Natural killer cell treated with Interleukin-12 subunit alpha and Interleukin-12 subunit beta and Interleukin-15 and Interleukin-18, amount 100 ng/mL, for 72 hours (primary cell): ENCODE results near the gene FAM120B. TPM values are rescaled to one million over a fixed set of nuclear protein-coding genes. Genes with fewer than 3 reads are reported as not detected.

Experiments used
- ATAC-seq, 2 donors: fragments of 150-1000 bp; cut with Tn5 transposase in 1 of 2; sonication (Bioruptor Pico), chemical (Tn5 transposase) in 1 of 2; 2 replicates each; pipeline ENCODE4 v1.10.0; 2021
- DNase-seq: peaks from one replicate; pipeline ENCODE4 v3.0.0; 2022; ENCODE audit warnings: low spot score
- H3K27ac Mint-ChIP-seq, 2 donors: 1 replicate in 1 of 2; 2 replicates in 1 of 2; pipeline ENCODE4 v1.8.0; 2022; ENCODE audit warnings: mixed read lengths in 2 of 2, mild to moderate bottlenecking in 1 of 2, moderate library complexity in 1 of 2
- H3K27me3 Mint-ChIP-seq, 2 donors: 1 replicate in 1 of 2; 2 replicates in 1 of 2; pipeline ENCODE4 v1.8.0; 2022; ENCODE audit warnings: mixed read lengths in 2 of 2
- H3K36me3 Mint-ChIP-seq: one replicate; pipeline ENCODE4 v1.8.0; 2022; ENCODE audit warnings: mixed read lengths
- H3K4me1 Mint-ChIP-seq, 2 donors: 1 replicate in 1 of 2; 2 replicates in 1 of 2; pipeline ENCODE4 v1.8.0; 2022; ENCODE audit warnings: low read depth in 2 of 2, mixed read lengths in 2 of 2, mild to moderate bottlenecking in 1 of 2
- H3K4me3 Mint-ChIP-seq: one replicate; pipeline ENCODE4 v1.8.0; 2022; ENCODE audit warnings: mixed read lengths
- H3K9me3 Mint-ChIP-seq: 2 replicates; pipeline ENCODE4 v1.8.0; 2022; ENCODE audit warnings: mixed read lengths
- total RNA-seq, 2 donors: library from RNA; stranded (reverse); gene quantifications; one replicate each; pipeline ENCODE4 v1.2.3, GENCODE V29; 2022

The FAM120B gene
- total RNA-seq, 2 donors from 2014 or later: 19.9 to 28.0 TPM

GRCh38 chr6:170443151-170443662 lies 136.6 kb downstream of the FAM120B start:
- Mint-ChIP-seq H3K27ac (peak overlapping the region in 1 of 2 donors; percentile 4), H3K4me3 (no peak overlapping the region), H3K36me3 (no peaks in the 10 kb centered on the region), H3K9me3 (no peaks in the 10 kb centered on the region), H3K4me1 (peaks cover 39 to 43% of the 10 kb centered on the region in 2 donors), H3K27me3 (peaks cover 0 to 4% of the 10 kb centered on the region in 2 donors)
- no peak for ATAC-seq
- DNase-seq: peak; percentile 16

DNA sequence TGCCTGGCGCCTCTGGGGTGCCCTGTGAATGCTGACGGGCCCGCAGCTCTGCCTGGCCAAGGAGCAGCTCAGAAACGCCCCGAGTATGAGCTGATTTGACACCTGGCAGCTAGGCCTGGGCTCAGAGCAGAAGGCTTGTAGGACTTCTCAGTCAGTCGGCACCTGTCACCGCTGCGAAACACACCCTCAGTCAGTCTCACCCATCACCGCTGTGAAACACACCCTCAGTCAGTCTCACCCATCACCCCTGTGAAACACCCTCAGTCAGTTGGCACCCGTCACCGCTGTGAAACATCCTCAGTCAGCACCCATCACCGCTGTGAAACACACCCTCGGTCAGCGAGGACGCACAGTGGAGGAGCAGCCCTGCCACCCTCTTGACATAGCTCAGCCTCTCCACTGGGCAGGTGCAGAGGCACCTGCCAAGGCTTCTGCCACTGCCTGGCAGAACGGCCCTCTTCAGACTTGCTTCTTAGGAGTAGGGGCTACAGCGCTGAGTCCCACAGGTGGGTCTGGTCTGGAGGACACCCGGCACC lies 137.6 kb downstream of the FAM120B start:
- H3K9me3 Mint-ChIP-seq: no peaks in the 10 kb centered on the region
- no peaks in the 10 kb centered on the region for H3K36me3 Mint-ChIP-seq
- peak overlapping the region; percentile 16 to 39 for H3K27ac Mint-ChIP-seq
- H3K4me3 Mint-ChIP-seq: peak overlapping the region; percentile 30
- ATAC-seq (peak; percentile 92 to 94), DNase-seq (peak; percentile 81)
- peaks cover 0 to 4% of the 10 kb centered on the region in 2 donors for H3K27me3 Mint-ChIP-seq
- peaks cover 38 to 44% of the 10 kb centered on the region in 2 donors for H3K4me1 Mint-ChIP-seq

DNA sequence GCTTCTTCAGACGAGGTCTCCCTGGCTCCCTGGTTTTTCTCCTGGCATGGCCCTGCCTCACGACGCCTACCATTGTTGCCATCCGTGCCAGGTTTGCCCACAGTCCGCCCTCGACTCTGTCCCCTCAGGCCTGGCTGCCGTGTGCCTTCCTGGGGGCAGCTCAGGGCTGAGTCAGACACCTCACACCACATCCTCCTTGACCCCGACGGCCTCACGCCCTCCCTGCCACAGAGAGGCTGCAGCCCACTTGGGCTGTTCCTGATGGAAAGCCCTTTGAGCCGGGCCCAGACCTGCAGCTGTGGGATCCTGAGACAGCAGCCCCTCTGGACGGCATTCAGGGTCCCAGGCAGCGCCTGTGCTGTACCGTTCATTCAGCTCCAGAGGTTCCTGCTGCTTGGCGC lies 138.3 kb downstream of the FAM120B start:
- peak; percentile 61 to 65 for ATAC-seq
- peak overlapping the region; percentile 34 for H3K4me3 Mint-ChIP-seq
- H3K9me3 Mint-ChIP-seq: no peaks in the 10 kb centered on the region
- DNase-seq: no peak
- peak overlapping the region in 1 of 2 donors; percentile 39 for H3K27ac Mint-ChIP-seq
- peaks cover 0 to 4% of the 10 kb centered on the region in 2 donors for H3K27me3 Mint-ChIP-seq
- no peaks in the 10 kb centered on the region for H3K36me3 Mint-ChIP-seq
- H3K4me1 Mint-ChIP-seq: peaks cover 38 to 47% of the 10 kb centered on the region in 2 donors

DNA sequence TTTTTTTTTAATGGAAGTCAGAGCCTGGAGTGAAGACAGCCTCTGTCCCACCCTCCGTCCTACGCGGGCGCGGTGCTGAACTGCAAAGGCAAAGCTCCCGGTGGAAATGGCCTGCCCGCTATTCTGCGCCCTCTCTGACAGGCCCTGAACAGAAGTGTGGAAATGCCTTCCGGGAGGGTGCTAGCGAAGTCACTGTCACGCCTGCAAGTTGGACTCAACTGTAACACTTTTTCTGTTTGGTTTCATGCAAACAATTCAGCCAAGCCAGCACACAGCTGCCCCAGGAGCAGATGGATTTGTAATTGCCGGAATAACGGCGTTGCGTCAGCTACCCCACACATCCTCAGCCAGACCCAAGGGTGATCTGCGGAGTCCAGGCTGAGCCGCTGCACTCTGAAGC lies 138.9 kb downstream of the FAM120B start:
- Mint-ChIP-seq H3K36me3 (no peaks in the 10 kb centered on the region), H3K4me1 (peaks cover 38 to 45% of the 10 kb centered on the region in 2 donors), H3K27ac (no peak overlapping the region), H3K27me3 (peaks cover 0 to 4% of the 10 kb centered on the region in 2 donors), H3K4me3 (no peak overlapping the region), H3K9me3 (no peaks in the 10 kb centered on the region)
- DNase-seq (no peak), ATAC-seq (no peak)

GRCh38 chr6:170445971-170446370 lies 139.4 kb downstream of the FAM120B start:
- DNase-seq (no peak), ATAC-seq (no peak)
- Mint-ChIP-seq H3K4me1 (peaks cover 38 to 43% of the 10 kb centered on the region in 2 donors), H3K4me3 (no peak overlapping the region), H3K36me3 (no peaks in the 10 kb centered on the region), H3K27me3 (peaks cover 0 to 4% of the 10 kb centered on the region in 2 donors), H3K27ac (no peak overlapping the region), H3K9me3 (no peaks in the 10 kb centered on the region)

- no peak overlapping the region for H3K4me3 Mint-ChIP-seq
- peak overlapping the region; percentile 22 to 27 for H3K27ac Mint-ChIP-seq
- H3K36me3 Mint-ChIP-seq: no peaks in the 10 kb centered on the region
- DNase-seq (no peak), ATAC-seq (no peak)
- peaks cover 37 to 40% of the 10 kb centered on the region in 2 donors for H3K4me1 Mint-ChIP-seq
- H3K27me3 Mint-ChIP-seq: peaks cover 0 to 4% of the 10 kb centered on the region in 2 donors
- no peaks in the 10 kb centered on the region for H3K9me3 Mint-ChIP-seq
Measured at GRCh38 chr6:170446841-170447560, 140.4 kb downstream of the FAM120B start.

DNA sequence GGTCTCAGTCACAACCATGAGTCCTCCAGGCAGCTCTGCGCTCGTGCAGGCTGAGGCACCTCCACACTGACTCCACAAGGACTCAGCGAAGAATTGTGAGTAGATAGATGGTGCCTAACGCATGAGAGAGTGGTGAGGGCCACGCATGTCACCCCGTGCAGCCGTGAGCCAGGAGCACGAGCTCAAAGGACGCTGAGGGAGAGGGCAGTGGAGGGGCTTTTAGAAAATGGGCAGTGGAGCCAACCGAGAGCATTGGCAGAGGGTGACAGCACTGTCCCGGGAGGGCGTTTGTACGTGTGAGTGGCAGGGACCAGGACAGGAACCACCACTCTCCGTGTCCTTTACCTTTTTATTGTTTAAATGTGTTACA lies 141.0 kb downstream of the FAM120B start:
- H3K36me3 Mint-ChIP-seq: no peaks in the 10 kb centered on the region
- H3K4me3 Mint-ChIP-seq: no peak overlapping the region
- peaks cover 35 to 37% of the 10 kb centered on the region in 2 donors for H3K4me1 Mint-ChIP-seq
- H3K27me3 Mint-ChIP-seq: peaks cover 0 to 4% of the 10 kb centered on the region in 2 donors
- no peak for DNase-seq
- H3K27ac Mint-ChIP-seq: no peak overlapping the region
- peaks cover under 1% of the 10 kb centered on the region for H3K9me3 Mint-ChIP-seq
- ATAC-seq: no peak

DNA sequence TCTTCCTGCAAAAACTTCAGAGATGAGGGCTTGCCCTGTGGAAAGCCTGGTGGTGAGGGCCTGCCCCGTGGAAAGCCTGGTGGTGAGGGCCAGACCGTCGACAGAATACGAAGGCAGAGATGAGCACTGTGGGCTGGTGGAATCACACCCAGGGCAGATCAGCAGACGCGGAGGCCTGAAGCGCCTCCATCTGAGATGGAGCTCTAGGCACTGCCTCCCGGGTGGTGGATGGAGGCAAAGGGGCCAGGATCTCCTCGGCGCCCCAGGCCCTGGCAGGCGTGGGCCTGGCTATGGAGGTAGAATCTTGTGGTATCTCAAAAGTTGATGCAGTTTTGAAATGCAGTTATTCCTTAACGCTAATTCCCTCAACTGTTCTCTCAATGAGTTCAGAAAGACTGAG lies 141.8 kb downstream of the FAM120B start:
- peaks cover 41 to 43% of the 10 kb centered on the region in 2 donors for H3K4me1 Mint-ChIP-seq
- DNase-seq (no peak), ATAC-seq (no peak)
- no peak overlapping the region for H3K27ac Mint-ChIP-seq
- peaks cover 0 to 4% of the 10 kb centered on the region in 2 donors for H3K27me3 Mint-ChIP-seq
- H3K36me3 Mint-ChIP-seq: no peaks in the 10 kb centered on the region
- no peak overlapping the region for H3K4me3 Mint-ChIP-seq
- peaks cover 5% of the 10 kb centered on the region for H3K9me3 Mint-ChIP-seq

- Mint-ChIP-seq H3K4me3 (no peak overlapping the region), H3K27me3 (peaks cover 0 to 4% of the 10 kb centered on the region in 2 donors), H3K36me3 (no peaks in the 10 kb centered on the region), H3K4me1 (peaks cover 36 to 45% of the 10 kb centered on the region in 2 donors), H3K9me3 (peaks cover 5% of the 10 kb centered on the region), H3K27ac (no peak overlapping the region)
- DNase-seq (no peak), ATAC-seq (no peak)
Measured at GRCh38 chr6:170448751-170449630, 142.4 kb downstream of the FAM120B start.

DNA sequence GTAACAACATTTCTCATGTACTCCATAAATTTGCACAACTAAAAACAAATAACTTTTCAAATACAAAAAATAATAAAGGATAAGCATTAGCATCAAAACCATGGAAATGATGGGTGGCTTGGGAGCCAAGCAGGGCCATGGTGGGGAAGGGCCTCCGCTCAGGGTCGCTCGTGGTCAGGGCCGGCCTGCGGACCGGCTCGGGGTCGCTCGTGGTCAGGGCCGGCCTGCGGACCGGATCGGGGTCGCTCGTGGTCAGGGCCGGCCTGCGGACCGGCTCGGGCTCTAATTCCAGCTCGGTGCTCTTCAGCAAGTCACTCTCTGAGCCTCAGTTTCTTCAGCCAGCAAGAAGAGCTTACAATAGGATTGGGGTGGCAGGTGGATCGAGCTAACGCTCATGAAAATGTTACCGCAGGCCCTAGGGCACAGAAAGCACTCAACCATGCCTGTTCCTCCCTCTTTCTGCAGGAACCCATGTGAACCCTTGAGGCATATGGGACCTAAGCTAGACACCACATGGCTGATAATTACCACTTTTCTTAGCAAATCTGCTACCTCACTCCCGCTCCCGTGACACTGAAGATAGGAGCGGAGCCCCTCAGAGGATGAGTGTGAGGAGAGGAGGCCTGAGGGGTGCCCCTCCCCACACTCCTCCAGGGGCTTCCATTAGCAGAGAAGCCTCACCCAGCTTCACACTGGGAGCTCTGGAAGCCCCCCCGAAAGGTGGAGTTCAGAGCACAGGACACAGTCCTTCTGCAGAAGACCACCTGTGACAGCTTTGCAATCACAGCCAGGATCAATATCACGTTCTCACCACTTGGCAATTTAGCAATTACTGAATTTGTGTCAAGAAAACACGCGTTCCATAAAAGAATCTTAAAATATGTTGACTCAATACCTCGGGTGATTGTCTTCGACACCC lies 143.5 kb downstream of the FAM120B start:
- no peak overlapping the region for H3K4me3 Mint-ChIP-seq
- H3K4me1 Mint-ChIP-seq: peaks cover 25 to 42% of the 10 kb centered on the region in 2 donors
- no peak overlapping the region for H3K27ac Mint-ChIP-seq
- DNase-seq (no peak), ATAC-seq (no peak)
- H3K36me3 Mint-ChIP-seq: no peaks in the 10 kb centered on the region
- H3K9me3 Mint-ChIP-seq: peaks cover 5% of the 10 kb centered on the region
- peaks cover 0 to 4% of the 10 kb centered on the region in 2 donors for H3K27me3 Mint-ChIP-seq

- ATAC-seq (no peak), DNase-seq (no peak)
- Mint-ChIP-seq H3K27me3 (peaks cover 0 to 4% of the 10 kb centered on the region in 2 donors), H3K4me3 (no peak overlapping the region), H3K4me1 (peaks cover 16 to 37% of the 10 kb centered on the region in 2 donors), H3K27ac (no peak overlapping the region), H3K36me3 (no peaks in the 10 kb centered on the region), H3K9me3 (peaks cover 5% of the 10 kb centered on the region)
Measured at GRCh38 chr6:170450916-170451761, 144.6 kb downstream of the FAM120B start.
